Left colon (tissue), 2 donors: ENCODE data around the gene FRMD4A. TPM values are rescaled to one million over a fixed set of nuclear protein-coding genes. Genes with fewer than 3 reads are reported as not detected.

Experiments
- ATAC-seq: fragments of 200-7000 bp; cut with Tn5 transposase; one replicate; pipeline ENCODE4 v1.9.1; 2020; ENCODE audit warnings: mild to moderate bottlenecking, moderate library complexity
- DNase-seq, 2 donors: peaks; one replicate each; pipeline ENCODE4 v3.0.0-alpha.2; 2020
- intact Hi-C, 2 donors: fragments of 100-400 bp; cut with DNase I in 1 of 2; cut with micrococcal nuclease in 1 of 2; formaldehyde crosslinking; loops; one replicate each; pipeline versions ENCODE4 v1.11.2 to v1.14.0; 2022; cut with DNase I, micrococcal nuclease
- total RNA-seq, 2 donors: library from RNA; stranded (reverse); fragmentation: NEBNext Ultra II Directional; extraction: Animal tissue kit (Norgen Biotek cat#: 25700); gene quantifications; one replicate each; pipeline ENCODE4 v1.2.1, GENCODE V29; 2021
- donor health status: DM: no; HTN: no; CAD: no.
- donor health status: DM: yes; HTN: yes; CAD: no.

FRMD4A gene
- total RNA-seq, 2 donors from 2014 or later: 5.1 to 11.2 TPM

GRCh38 chr10:13989616-13990015, 341.1 kb downstream of the FRMD4A start:
- intact Hi-C loops: no loop called here
- no peak for ATAC-seq
- no peak for DNase-seq

- ATAC-seq (no peak), DNase-seq (no peak)
- intact Hi-C loops: no loop called here
Observed at GRCh38 chr10:13987446-13987845, 343.3 kb downstream of the FRMD4A start.

GRCh38 chr10:13984647-13985155, 346.0 kb downstream of the FRMD4A start:
- DNase-seq (no peak), ATAC-seq (no peak)
- intact Hi-C loops: no loop called here

GRCh38 chr10:13983035-13983434, 347.7 kb downstream of the FRMD4A start:
- intact Hi-C loops: no loop called here
- no peak for ATAC-seq
- no peak for DNase-seq

- no peak for DNase-seq
- intact Hi-C loops: no loop called here
- no peak for ATAC-seq
Observed at GRCh38 chr10:13978533-13979115, 352.1 kb downstream of the FRMD4A start.

GRCh38 chr10:13977861-13978532, 352.7 kb downstream of the FRMD4A start:
- no peak for DNase-seq
- no peak for ATAC-seq
- intact Hi-C loops: no loop called here

- intact Hi-C loops: no loop called here
- DNase-seq (no peak), ATAC-seq (no peak)
Observed at GRCh38 chr10:13973742-13974141, 357.0 kb downstream of the FRMD4A start.

- ATAC-seq: no peak
- intact Hi-C loops: no loop called here
- no peak for DNase-seq
Observed at GRCh38 chr10:13972609-13973008, 358.1 kb downstream of the FRMD4A start.

- ATAC-seq (no peak), DNase-seq (no peak)
- intact Hi-C loops: no loop called here
Observed at GRCh38 chr10:13971601-13972475, 358.9 kb downstream of the FRMD4A start.

- intact Hi-C loops: no loop called here
- no peak for DNase-seq
- ATAC-seq: no peak
Observed at GRCh38 chr10:13970957-13971353, 359.8 kb downstream of the FRMD4A start.

- ATAC-seq (no peak), DNase-seq (no peak)
- intact Hi-C loops: no loop called here
Observed at GRCh38 chr10:13970236-13970956, 360.3 kb downstream of the FRMD4A start.

- intact Hi-C loops: no loop called here
- DNase-seq: no peak
- no peak for ATAC-seq
Observed at GRCh38 chr10:13969792-13970140, 361.0 kb downstream of the FRMD4A start.

GRCh38 chr10:13969118-13969791, 361.5 kb downstream of the FRMD4A start:
- ATAC-seq (no peak), DNase-seq (no peak)
- intact Hi-C loops: no loop called here

- intact Hi-C loops: no loop called here
- no peak for DNase-seq
- ATAC-seq: no peak
Observed at GRCh38 chr10:13961853-13962252, 368.9 kb downstream of the FRMD4A start.

GRCh38 chr10:13961097-13961496, 369.6 kb downstream of the FRMD4A start:
- DNase-seq (no peak), ATAC-seq (no peak)
- intact Hi-C loops: no loop called here

- intact Hi-C loops: no loop called here
- ATAC-seq (no peak), DNase-seq (no peak)
Observed at GRCh38 chr10:13960603-13961002, 370.1 kb downstream of the FRMD4A start.

- no peak for DNase-seq
- intact Hi-C loops: loop anchor here in 1 of 2 donors (10.0 kb wide), 1 partner anchor 165 kb away; no protein-coding TSS in a partner anchor
- no peak for ATAC-seq
Observed at GRCh38 chr10:13959443-13960359, 371.0 kb downstream of the FRMD4A start.

GRCh38 chr10:13957856-13958255, 372.9 kb downstream of the FRMD4A start:
- DNase-seq (no peak), ATAC-seq (no peak)
- intact Hi-C loops: loop anchor here in 1 of 2 donors (10.0 kb wide), 1 partner anchor 163 kb away; no protein-coding TSS in a partner anchor
